ENCODE data around the gene BCL11A. TPM values are rescaled to one million over a fixed set of nuclear protein-coding genes. Genes with fewer than 3 reads are reported as not detected.
A peak's percentile ranks its signal among the peaks of the same experiment; 100 is the strongest.

Gene BCL11A
- total RNA-seq, 1 donor = 11.2 TPM

DNA sequence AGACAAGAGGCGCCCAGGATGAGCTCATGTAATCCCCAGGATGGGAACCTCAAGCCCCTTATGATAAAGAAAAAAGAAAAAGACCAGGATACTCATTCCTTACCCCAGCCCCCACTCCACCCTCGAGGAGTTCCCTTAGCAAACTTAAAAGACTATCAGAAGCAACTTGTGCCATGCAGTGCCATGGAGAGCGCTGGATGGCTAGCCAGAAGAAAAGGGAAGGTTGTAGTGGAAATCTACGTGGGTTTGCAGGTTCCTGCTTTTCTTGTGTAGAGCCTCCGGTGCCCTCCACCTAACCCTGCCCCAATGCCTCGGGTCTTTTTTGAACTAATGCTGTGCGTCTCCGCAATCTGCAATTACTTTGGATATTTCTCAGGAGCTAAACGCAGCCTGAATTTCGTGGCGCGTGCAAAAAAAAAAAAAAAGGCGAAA lies 16.2 kb upstream of the BCL11A start:
- Histone ChIP-seq H3K9me3 (ENCODE audit: low read depth, low read length) (no peaks in the 10 kb centered on the region), H3K27me3 (ENCODE audit: insufficient read depth, low read length) (peaks cover 60% of the 10 kb centered on the region), H3K4me3 (ENCODE audit: low read length) (peak overlapping the region; percentile 24), H3K4me1 (ENCODE audit: insufficient read depth, low read length) (peaks cover 18% of the 10 kb centered on the region)

DNA sequence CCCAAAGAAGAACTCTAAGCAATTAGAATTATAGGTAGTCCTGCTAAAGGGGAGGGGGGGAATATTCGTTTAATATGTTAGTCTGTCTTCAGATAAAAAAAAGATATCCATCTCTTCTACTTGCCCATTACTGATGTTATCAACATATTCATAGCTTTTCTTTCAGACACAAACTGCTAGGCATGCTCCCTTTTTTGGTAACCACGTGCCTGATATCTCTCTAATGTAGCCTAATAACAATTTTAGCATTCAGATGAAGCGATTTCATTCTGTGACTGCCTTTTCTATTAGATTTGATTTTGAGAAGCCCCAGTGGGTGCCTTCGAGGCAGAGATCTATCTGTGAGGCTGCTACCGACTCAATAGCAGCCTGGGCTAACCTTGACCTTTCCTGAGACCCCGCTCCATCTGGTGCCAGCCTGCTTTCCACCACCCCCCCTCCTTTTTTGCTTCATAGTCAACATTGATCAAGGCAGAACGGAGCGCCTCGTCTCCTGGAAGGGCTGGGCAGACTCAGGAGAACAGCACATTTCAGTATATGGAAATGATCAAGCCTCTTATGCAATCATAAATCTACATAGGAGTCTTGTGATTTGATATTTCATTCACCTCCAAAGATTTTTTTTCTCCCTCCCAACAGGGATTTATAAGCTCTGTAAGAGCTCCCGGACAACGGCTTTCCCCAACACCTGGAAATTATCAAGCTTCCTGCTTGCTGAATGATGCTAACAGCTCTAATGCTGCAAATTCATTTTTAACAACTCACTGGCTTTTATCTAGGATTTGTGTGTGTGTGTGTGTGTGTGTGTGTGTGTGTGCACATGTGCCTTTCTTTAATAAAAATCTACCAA lies 14.7 kb upstream of the BCL11A start:
- H3K27me3 ChIP-seq (ENCODE audit: insufficient read depth, low read length) = peaks cover 60% of the 10 kb centered on the region
- no peak overlapping the region for H3K4me3 ChIP-seq (ENCODE audit: low read length)
- H3K4me1 ChIP-seq (ENCODE audit: insufficient read depth, low read length) = peaks cover 18% of the 10 kb centered on the region
- no peaks in the 10 kb centered on the region for H3K9me3 ChIP-seq (ENCODE audit: low read depth, low read length)

DNA sequence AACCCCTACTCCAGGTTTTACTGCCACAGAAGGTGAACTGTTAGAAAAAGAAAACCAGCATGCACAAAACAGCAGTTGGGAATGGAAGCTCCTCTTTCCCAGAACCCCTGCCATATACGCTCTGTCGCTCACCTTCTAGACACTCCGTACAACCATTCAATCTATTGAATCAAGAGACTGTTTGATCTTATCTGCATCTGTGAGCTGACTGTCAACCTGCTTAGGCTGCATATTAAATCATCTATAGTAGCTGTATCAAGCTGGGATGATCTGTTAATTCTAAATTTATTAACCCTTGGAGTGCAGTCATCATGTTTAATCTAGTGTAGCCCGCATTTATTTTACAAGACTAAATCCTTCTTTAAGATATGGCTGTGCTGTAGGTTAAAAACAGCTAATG lies 13.6 kb upstream of the BCL11A start:
- H3K4me1 ChIP-seq (ENCODE audit: insufficient read depth, low read length) = peaks cover 18% of the 10 kb centered on the region
- no peaks in the 10 kb centered on the region for H3K9me3 ChIP-seq (ENCODE audit: low read depth, low read length)
- no peak overlapping the region for H3K4me3 ChIP-seq (ENCODE audit: low read length)
- H3K27me3 ChIP-seq (ENCODE audit: insufficient read depth, low read length) = peaks cover 60% of the 10 kb centered on the region

DNA sequence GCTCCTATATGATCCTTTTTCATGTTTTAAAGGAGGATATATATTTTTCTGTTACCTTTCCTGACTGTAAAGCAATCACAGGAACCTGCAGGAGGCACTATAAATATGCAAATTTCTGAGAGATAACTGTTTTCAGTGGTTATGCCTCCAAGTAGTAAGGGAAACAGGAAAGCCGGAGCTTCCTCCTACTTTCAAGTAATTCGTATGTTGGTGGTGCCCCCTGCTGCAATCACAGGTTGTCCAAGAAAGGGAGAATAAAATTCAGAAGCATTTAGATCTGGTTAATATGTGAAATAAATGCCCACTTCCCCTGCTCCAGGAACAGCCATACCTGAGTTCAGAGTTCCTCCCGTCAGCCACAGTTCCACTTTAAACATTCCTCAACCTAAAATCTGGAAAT lies 12.0 kb upstream of the BCL11A start:
- Histone ChIP-seq H3K4me1 (ENCODE audit: insufficient read depth, low read length) (peaks cover 24% of the 10 kb centered on the region), H3K4me3 (ENCODE audit: low read length) (no peak overlapping the region), H3K27me3 (ENCODE audit: insufficient read depth, low read length) (peaks cover 46% of the 10 kb centered on the region), H3K9me3 (ENCODE audit: low read depth, low read length) (no peaks in the 10 kb centered on the region)

DNA sequence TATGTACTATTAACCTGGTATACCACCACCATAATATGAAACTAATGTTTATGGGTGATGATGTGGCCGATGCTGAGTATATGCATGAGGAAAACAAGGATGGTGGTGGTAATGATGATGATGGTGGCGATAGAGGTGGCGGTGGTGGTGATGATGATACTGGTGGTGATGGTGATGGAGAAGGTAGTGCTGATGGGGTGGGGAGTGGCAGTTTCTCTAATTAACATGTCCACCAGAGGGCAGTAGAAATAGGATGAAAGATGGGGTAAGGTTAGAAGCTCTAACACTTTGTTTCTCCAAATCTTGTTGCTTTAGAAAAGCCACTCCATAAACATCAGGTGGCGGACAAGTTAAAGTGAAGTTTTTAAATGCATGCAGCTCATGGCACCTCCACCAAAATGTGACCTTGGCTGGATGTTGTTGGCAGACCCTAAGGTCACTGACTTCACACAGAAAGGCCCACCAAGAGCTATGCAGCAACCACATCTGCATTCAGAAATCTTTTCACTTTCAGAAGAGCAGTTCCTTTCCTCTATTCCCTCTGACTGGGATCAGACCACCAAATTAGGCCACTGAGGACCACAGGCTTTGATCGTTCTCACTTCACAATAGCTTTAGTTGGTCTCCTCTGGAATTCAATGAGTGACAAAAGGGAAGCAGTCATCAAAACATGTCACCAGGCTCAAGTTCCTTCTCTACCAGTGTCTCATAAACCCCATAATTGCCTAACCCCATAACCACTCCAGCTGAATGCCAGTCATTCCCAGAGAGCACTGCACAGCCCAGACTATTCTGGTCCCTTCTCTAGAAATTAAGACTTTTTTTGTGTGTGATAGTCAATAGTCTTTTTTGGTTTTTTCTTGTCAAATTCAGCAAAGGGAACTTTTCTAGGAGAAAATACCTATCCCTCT lies 7.5 kb upstream of the BCL11A start:
- no peak overlapping the region for H3K4me3 ChIP-seq (ENCODE audit: low read length)
- H3K9me3 ChIP-seq (ENCODE audit: low read depth, low read length) = no peaks in the 10 kb centered on the region
- H3K4me1 ChIP-seq (ENCODE audit: insufficient read depth, low read length) = peaks cover 31% of the 10 kb centered on the region
- H3K27me3 ChIP-seq (ENCODE audit: insufficient read depth, low read length) = peaks cover 13% of the 10 kb centered on the region

DNA sequence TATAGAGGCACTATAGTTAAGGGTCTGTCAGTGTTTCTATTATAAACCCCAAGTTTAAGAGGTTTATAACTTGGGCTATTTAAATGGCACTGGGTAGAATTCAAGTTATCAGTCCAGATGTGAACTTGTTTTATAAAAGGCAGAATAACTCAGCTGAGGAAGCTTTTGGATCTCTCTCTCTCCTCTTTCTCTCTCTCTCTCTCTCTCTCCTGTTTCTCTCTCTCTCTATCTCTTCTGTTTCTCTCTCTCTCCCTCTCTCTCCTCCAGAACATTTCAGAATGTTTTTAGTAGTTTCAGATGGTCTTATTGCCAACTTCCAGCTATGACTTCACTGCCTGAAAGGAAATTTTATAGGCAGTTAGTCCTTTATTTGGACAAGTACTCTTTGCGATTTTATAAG lies 6.4 kb upstream of the BCL11A start:
- Histone ChIP-seq H3K4me1 (ENCODE audit: insufficient read depth, low read length) (peaks cover 41% of the 10 kb centered on the region), H3K9me3 (ENCODE audit: low read depth, low read length) (no peaks in the 10 kb centered on the region), H3K4me3 (ENCODE audit: low read length) (no peak overlapping the region), H3K27me3 (ENCODE audit: insufficient read depth, low read length) (peaks cover 8% of the 10 kb centered on the region)

DNA sequence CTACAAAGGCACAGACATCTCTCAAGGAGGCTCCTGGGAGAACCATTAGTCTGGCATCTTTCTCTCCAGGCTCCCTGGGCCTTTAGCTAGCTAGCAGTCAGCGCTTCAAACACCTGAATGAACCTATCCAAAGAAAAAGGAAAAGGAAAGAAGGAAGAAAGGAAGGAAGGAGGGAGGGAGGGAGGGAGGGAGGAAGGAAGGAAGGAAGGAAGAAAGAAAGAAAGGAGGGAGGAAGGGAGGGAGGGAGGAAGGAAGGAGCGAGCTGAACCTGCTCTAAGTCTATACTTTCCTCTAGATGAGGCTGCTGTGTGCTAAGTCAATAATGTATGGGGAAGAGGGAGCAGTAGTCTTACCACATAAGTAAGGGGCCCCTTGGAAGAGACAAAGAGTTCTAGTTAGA lies 5.1 kb upstream of the BCL11A start:
- Histone ChIP-seq H3K4me3 (ENCODE audit: low read length) (no peak overlapping the region), H3K4me1 (ENCODE audit: insufficient read depth, low read length) (peaks cover 47% of the 10 kb centered on the region), H3K9me3 (ENCODE audit: low read depth, low read length) (no peaks in the 10 kb centered on the region), H3K27me3 (ENCODE audit: insufficient read depth, low read length) (peaks cover 8% of the 10 kb centered on the region)

DNA sequence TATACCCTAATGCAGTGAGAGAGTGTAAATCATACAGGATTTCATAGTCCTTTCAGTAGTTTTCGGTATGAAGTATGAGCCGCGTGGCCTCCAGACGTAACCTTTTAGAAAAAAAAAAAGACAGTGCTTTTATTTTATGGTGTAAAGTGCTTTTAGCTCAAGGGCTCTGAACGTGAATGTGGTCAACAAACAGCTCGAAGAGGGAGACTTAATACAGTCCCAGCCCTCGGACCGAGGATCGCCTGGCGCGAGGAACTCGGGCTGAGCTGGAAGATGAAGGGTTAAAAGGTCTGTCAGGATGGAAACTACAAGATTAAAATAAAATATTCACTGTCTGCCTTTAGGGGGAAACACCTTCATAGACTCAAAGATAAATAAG lies 4.0 kb upstream of the BCL11A start:
- peak overlapping the region; percentile 35 for H3K4me3 ChIP-seq (ENCODE audit: low read length)
- H3K9me3 ChIP-seq (ENCODE audit: low read depth, low read length) = no peaks in the 10 kb centered on the region
- peaks cover 8% of the 10 kb centered on the region for H3K27me3 ChIP-seq (ENCODE audit: insufficient read depth, low read length)
- peaks cover 52% of the 10 kb centered on the region for H3K4me1 ChIP-seq (ENCODE audit: insufficient read depth, low read length)

DNA sequence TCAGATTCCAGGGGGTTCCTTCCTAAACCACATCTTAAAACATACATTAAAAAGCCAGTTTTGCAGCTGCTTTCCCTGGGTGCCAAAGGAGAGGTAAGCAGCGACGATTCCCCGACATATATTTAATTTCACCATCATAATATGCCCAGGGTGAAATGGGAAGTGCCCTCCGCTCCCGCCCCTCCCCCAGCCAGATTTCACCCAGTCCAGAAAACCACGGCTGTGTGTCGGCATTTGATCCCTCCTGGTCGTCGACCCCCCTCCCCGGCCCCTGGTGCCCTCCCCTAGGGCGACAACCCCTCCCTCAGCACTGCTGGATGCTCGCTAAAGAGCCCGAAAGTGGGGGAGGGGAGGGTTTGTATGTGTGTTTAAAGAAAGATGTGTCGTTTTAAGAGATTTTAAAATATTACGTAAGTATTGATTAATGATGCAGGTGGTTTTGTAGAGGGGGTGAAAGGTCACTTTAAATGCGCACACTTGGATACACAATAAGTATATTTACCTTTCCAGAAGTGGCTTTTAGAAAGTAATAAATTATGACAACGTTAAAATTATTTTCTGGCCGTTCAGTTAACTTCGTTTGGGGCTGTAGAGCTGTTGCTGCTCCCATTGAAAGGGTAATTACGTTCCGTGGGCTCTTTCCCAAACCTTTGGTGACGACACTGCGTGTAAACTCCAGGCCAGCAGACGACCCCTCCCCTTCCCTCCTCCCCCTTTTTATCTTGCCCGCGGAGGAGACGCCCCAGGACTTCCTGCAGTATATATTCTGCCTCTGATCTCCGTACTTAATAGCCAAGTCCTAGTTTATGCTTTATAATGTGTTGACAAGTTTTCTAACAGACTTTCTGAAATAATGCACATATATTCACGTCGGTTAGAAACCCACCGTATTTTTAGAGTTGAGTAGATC lies 3.4 kb upstream of the BCL11A start:
- Histone ChIP-seq H3K4me3 (ENCODE audit: low read length) (peak overlapping the region; percentile 35), H3K27me3 (ENCODE audit: insufficient read depth, low read length) (peaks cover 8% of the 10 kb centered on the region), H3K9me3 (ENCODE audit: low read depth, low read length) (no peaks in the 10 kb centered on the region), H3K4me1 (ENCODE audit: insufficient read depth, low read length) (peaks cover 59% of the 10 kb centered on the region)

DNA sequence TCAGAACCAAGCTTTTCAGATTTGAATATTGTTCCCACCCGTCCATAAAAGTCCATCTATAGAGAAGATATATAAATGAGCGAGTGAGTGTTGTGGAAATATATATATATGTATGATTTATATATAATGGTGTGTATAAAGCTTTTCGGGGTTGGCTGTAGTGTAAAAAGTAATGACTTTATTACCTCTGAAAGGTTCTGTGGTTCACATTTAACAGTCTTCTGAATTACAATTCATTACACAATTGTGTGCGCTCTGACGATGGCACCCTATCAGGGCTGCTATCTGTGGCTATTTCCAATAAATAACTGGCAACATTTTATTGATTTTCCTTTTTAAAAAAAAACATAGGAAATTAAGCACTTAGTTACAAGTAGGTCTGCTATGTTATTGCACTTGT lies 2.7 kb upstream of the BCL11A start:
- Histone ChIP-seq H3K4me1 (ENCODE audit: insufficient read depth, low read length) (peaks cover 60% of the 10 kb centered on the region), H3K27me3 (ENCODE audit: insufficient read depth, low read length) (peaks cover 8% of the 10 kb centered on the region), H3K4me3 (ENCODE audit: low read length) (peak overlapping the region; percentile 83), H3K9me3 (ENCODE audit: low read depth, low read length) (no peaks in the 10 kb centered on the region)

DNA sequence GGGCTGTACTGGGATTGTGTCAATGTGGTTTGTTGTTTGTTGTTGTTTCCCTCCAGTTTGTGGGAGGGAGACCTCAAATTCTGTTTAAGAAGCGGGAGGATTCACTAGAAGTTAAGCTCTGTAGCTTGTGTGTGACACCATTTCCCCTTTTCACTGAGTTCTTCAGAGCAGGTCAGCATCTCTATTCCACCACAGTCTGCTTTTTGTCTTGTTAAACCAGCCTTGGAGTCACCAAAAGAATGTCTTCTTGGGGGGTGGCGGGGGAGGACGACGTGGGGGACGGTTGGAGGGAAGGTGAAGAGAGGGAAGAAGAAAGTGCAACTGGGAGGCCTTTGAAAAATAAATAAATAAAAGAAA lies 2.3 kb upstream of the BCL11A start:
- Histone ChIP-seq H3K9me3 (ENCODE audit: low read depth, low read length) (no peaks in the 10 kb centered on the region), H3K4me3 (ENCODE audit: low read length) (peak overlapping the region; percentile 83), H3K4me1 (ENCODE audit: insufficient read depth, low read length) (peaks cover 59% of the 10 kb centered on the region), H3K27me3 (ENCODE audit: insufficient read depth, low read length) (peaks cover 8% of the 10 kb centered on the region)

DNA sequence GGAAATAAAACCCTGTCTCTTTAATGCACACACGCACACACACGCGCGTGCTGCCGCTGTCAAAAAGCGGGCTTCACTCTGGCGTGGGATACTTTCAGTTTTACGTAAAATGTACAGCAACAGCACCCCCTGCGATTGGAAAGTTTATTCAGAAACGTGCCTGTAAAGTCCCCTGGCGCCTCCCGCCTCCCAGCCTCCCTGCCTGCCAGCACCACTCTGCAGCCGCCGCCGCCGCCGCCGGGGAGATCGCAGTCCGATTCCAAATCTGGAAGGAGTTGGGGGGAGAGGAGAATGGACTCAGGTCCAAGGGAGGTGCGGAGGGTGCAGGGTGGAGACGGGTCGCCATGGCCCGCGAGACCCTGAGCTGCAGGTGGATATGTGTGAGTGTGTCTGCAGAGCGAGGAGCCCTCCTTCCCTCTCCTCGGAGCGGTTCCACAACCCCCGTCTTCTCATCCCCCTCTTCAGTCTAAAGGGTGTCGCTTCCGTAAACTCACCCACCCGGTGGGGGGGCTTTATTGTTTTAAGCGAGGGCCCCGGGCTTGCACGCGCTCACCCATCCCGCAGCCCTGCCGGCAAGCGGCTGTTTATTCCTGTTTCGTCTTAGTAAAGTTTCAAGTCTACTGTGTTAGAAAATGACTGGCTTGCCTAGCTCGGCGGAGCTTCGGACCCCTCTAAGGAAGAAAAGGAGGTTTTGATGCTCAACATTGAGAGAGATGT lies 1.8 kb upstream of the BCL11A start:
- Histone ChIP-seq H3K4me1 (ENCODE audit: insufficient read depth, low read length) (peaks cover 63% of the 10 kb centered on the region), H3K4me3 (ENCODE audit: low read length) (peak overlapping the region; percentile 83)

DNA sequence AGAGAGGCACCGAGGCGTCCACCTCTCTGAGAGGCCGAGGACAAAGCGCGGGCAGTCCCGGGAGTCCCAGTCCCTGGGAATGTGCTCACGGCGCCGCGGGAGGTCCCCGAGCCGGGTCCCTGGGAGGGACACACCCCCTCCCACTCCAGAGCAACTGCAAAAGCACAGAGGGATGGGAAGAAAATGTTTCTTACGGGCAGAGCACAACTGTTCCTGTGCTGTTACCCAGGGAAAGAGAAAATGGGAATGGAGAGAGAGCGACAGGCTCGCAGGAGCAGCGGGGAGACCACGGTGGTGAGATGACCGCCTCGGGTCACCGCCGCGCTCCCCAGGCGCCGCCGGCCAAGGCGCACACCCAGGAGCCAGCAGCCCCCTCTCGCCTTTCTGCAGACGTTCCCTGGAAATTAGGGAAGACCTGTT lies 1.2 kb upstream of the BCL11A start:
- Histone ChIP-seq H3K9me3 (ENCODE audit: low read depth, low read length) (no peaks in the 10 kb centered on the region), H3K4me3 (ENCODE audit: low read length) (peak overlapping the region; percentile 83), H3K4me1 (ENCODE audit: insufficient read depth, low read length) (peaks cover 64% of the 10 kb centered on the region), H3K27me3 (ENCODE audit: insufficient read depth, low read length) (peaks cover 8% of the 10 kb centered on the region)

More for the DNA sequence above, 1.8 kb upstream of the BCL11A start:
- H3K9me3 ChIP-seq (ENCODE audit: low read depth, low read length) = no peaks in the 10 kb centered on the region
- peaks cover 8% of the 10 kb centered on the region for H3K27me3 ChIP-seq (ENCODE audit: insufficient read depth, low read length)

DNA sequence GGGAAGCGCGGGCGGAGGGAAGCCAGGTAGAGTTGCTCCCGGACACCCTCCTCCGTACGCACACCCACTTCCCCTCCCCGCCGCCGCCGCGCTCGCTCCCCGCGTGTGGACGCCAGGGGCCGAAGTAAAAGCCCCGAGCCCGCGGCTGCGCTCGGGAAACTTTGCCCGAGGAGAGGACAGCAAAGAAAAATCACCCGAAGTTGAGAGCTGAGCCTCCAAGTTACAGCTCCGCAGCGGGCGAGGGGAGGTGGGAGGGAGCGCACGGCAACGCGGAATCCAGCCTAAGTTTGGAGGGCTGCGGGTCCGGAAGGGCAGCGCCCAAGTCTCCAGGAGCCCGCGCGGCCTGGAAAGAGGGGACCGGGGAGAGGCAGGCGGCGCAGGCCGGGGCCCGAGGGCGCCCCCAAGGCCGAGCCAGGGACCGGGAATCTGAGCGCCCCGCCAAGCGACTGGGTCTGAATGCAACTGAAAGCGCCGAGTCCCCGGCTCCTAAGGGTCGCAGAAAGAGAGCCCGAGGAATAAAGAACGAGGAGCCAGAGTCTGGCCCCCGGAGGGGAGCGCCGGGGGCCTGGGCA lies 706 bp upstream of the BCL11A start:
- H3K27me3 ChIP-seq (ENCODE audit: insufficient read depth, low read length) = peaks cover 10% of the 10 kb centered on the region
- peaks cover 69% of the 10 kb centered on the region for H3K4me1 ChIP-seq (ENCODE audit: insufficient read depth, low read length)
- H3K4me3 ChIP-seq (ENCODE audit: low read length) = peak overlapping the region; percentile 83
- H3K9me3 ChIP-seq (ENCODE audit: low read depth, low read length) = no peaks in the 10 kb centered on the region

All from mononuclear cell (primary cell).